SK-N-SH treated with all-trans-retinoic acid at 6 μM for 48 hours (cell line): ENCODE data around the gene ARPC1B.

ENCODE experiments used
- ATAC-seq: fragments of 200-7000 bp; cut with Tn5 transposase; 3 replicates; pipeline ENCODE4 v1.9.1; 2020; ENCODE audit warnings: mild to moderate bottlenecking, moderate library complexity
- BACH2 ChIP-seq: fragments of 250-450 bp; sonication (Bioruptor Pico); IDR thresholded peaks from 2 replicates; pipeline ENCODE4 v1.9.0; 2021; ENCODE audit warnings: mild to moderate bottlenecking, borderline replicate concordance
- ESRRG ChIP-seq: fragments of 250-450 bp; sonication (Bioruptor Pico); IDR thresholded peaks from 2 replicates; pipeline ENCODE4 v1.6.1; 2021; ENCODE audit warnings: mild to moderate bottlenecking
- GLIS3 ChIP-seq: fragments of 250-450 bp; sonication (Bioruptor Pico); IDR thresholded peaks from 2 replicates; pipeline ENCODE4 v1.5.0; 2020; ENCODE audit warnings: mild to moderate bottlenecking, moderate library complexity
- ISL1 ChIP-seq: fragments of 250-450 bp; sonication (Bioruptor Pico); IDR thresholded peaks from 2 replicates; pipeline ENCODE4 v2.1.2; 2022; ENCODE audit warnings: mild to moderate bottlenecking, moderate library complexity
- OSR1 ChIP-seq: fragments of 250-450 bp; sonication (Bioruptor Pico); IDR thresholded peaks from 2 replicates; pipeline ENCODE4 v1.8.0; 2022; ENCODE audit warnings: moderate library complexity, mild to moderate bottlenecking, inconsistent platforms
- PATZ1 ChIP-seq: fragments of 250-450 bp; sonication (Bioruptor Pico); IDR thresholded peaks from 2 replicates; pipeline ENCODE4 v1.8.0; 2020; ENCODE audit warnings: mild to moderate bottlenecking, moderate library complexity, borderline replicate concordance
- PPARA ChIP-seq: fragments of 250-450 bp; sonication (Bioruptor Pico); IDR thresholded peaks from 2 replicates; pipeline ENCODE4 v1.5.0; 2020; ENCODE audit warnings: mild to moderate bottlenecking, borderline replicate concordance
- SNAI2 ChIP-seq: fragments of 250-450 bp; sonication (Bioruptor Pico); IDR thresholded peaks from 2 replicates; pipeline ENCODE4 v1.5.0; 2020; ENCODE audit warnings: mild to moderate bottlenecking, moderate library complexity
- TCF4 ChIP-seq: fragments of 250-450 bp; sonication (Bioruptor Pico); IDR thresholded peaks from 2 replicates; pipeline ENCODE4 v1.8.0; 2021; ENCODE audit warnings: mild to moderate bottlenecking, moderate library complexity, borderline replicate concordance
- TOX ChIP-seq: fragments of 250-450 bp; sonication (Bioruptor Pico); IDR thresholded peaks from 2 replicates; pipeline ENCODE4 v1.8.0; 2021; ENCODE audit warnings: mild to moderate bottlenecking, moderate library complexity, borderline replicate concordance
- TSHZ2 ChIP-seq: fragments of 250-450 bp; sonication (Bioruptor Pico); IDR thresholded peaks from 2 replicates; pipeline ENCODE4 v1.5.0; 2020; ENCODE audit warnings: mild to moderate bottlenecking, moderate library complexity
- ZC3H10 ChIP-seq: fragments of 250-450 bp; sonication (Bioruptor Pico); IDR thresholded peaks from 2 replicates; pipeline ENCODE4 v1.5.1; 2021; ENCODE audit warnings: mild to moderate bottlenecking, moderate library complexity
- ZFP3 ChIP-seq: fragments of 250-450 bp; sonication (Bioruptor Pico); IDR thresholded peaks from 2 replicates; pipeline ENCODE4 v1.5.0; 2020; ENCODE audit warnings: mild to moderate bottlenecking, moderate library complexity
- ZFP30 ChIP-seq: fragments of 450-650 bp; formaldehyde crosslinking; IDR thresholded peaks from 2 replicates; pipeline ENCODE4 v1.5.0; 2022; ENCODE audit warnings: mild to moderate bottlenecking, moderate library complexity
- ZNF70 ChIP-seq: fragments of 450-650 bp; formaldehyde crosslinking; IDR thresholded peaks from 2 replicates; pipeline ENCODE4 v1.5.0; 2020; ENCODE audit warnings: mild to moderate bottlenecking, moderate library complexity
- ZNF8 ChIP-seq: fragments of 450-650 bp; formaldehyde crosslinking; IDR thresholded peaks from 2 replicates; pipeline ENCODE4 v1.5.0; 2020; ENCODE audit warnings: mild to moderate bottlenecking, moderate library complexity
- TF ChIP-seq, protein P1 (sequence below): fragments of 250-450 bp; sonication (Bioruptor Pico); IDR thresholded peaks from 2 replicates; pipeline ENCODE4 v1.8.0; 2021; ENCODE audit warnings: low read depth, mild to moderate bottlenecking, moderate library complexity, borderline replicate concordance
- TF ChIP-seq, protein P2 (sequence below): fragments of 250-450 bp; sonication (Bioruptor Pico); IDR thresholded peaks from 2 replicates; pipeline ENCODE4 v1.5.1; 2021; ENCODE audit warnings: mild to moderate bottlenecking, moderate library complexity

Gene ARPC1B

GRCh38 chr7:99366646-99367045, 7.9 kb upstream of the ARPC1B start (continued):
- TF ChIP-seq TCF4 (CRISPR knock-in tag) (no peak), ISL1 (no peak), PPARA (CRISPR knock-in tag) (no peak)
- TF ChIP-seq, protein P1, sequence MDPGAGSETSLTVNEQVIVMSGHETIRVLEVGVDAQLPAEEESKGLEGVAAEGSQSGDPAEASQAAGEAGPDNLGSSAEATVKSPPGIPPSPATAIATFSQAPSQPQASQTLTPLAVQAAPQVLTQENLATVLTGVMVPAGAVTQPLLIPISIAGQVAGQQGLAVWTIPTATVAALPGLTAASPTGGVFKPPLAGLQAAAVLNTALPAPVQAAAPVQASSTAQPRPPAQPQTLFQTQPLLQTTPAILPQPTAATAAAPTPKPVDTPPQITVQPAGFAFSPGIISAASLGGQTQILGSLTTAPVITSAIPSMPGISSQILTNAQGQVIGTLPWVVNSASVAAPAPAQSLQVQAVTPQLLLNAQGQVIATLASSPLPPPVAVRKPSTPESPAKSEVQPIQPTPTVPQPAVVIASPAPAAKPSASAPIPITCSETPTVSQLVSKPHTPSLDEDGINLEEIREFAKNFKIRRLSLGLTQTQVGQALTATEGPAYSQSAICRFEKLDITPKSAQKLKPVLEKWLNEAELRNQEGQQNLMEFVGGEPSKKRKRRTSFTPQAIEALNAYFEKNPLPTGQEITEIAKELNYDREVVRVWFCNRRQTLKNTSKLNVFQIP: no peak
- TF ChIP-seq, all 23 proteins: peak for 0

DNA sequence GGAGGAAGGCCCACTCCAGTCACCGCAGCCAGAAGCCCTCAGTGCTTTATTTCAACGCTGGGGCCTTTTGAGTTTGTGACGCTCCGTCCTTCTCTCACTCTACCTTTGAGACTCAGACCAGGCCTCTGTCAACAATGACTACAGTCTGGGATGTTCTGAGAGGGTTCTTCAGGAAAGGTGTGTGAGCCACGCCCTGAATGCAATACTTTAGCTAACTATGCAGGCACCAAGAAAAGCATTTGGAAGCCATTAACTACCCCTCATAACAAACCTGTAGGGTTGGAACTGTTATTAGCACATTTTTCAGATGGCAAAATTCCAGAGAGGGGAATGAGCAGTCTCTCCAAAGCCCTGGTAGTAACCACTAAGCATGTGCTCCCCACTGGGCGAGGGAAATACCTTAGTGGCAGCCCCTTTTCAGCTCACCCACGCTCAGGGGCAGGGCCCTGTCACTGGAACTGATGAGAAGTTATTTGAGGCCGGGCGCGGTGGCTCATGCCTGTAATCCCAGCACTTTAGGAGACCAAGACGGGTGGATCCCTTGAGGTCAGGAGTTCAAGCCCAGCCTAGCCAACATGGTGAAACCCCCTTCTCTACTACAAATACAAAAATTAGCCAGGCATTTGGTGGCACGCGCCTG, 5.7 kb upstream of the ARPC1B start:
- ATAC-seq: no peak
- TF ChIP-seq ZNF70 (CRISPR knock-in tag): peak; percentile 65
- no peak for TF ChIP-seq ZFP3
- no peak for TF ChIP-seq TSHZ2 (CRISPR knock-in tag)
- TF ChIP-seq ESRRG (CRISPR knock-in tag): no peak

DNA sequence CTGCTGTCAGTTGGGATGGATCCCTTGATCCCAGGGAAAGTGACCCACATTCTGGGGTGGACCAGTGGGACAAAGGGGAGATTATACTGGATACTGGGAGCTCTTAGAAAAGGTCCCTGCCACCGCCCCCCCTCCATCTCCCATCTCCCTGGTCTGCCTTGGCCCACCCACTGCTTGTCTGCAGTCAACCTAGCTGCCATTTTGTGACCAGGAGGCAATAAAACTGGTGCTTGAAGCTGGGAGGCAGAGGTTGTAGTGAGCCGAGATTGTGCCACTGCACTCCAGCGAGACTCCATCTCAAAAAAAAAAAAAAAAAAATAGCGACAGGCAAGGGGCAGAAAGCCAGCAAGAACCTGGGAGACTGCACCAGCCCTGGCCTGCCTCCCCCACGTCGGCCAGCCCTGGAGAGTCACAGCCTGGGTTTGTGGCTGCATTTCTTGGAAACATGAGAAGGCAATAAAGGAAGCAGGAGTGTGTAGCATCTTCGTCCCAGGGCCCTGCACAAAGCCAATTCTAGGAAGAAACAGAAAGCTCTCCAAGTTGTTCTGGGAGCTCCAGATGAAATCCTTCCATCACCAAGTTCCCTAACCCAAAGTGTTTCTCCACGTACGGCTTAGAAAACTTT, 4.7 kb upstream of the ARPC1B start:
- ATAC-seq: peak; percentile 15
- TF ChIP-seq ZNF8 (CRISPR knock-in tag) (no peak), ESRRG (CRISPR knock-in tag) (no peak), TOX (no peak), OSR1 (CRISPR knock-in tag) (no peak), ZFP3 (no peak), GLIS3 (no peak), SNAI2 (CRISPR knock-in tag) (no peak), ZC3H10 (no peak)
- TF ChIP-seq, protein P2, sequence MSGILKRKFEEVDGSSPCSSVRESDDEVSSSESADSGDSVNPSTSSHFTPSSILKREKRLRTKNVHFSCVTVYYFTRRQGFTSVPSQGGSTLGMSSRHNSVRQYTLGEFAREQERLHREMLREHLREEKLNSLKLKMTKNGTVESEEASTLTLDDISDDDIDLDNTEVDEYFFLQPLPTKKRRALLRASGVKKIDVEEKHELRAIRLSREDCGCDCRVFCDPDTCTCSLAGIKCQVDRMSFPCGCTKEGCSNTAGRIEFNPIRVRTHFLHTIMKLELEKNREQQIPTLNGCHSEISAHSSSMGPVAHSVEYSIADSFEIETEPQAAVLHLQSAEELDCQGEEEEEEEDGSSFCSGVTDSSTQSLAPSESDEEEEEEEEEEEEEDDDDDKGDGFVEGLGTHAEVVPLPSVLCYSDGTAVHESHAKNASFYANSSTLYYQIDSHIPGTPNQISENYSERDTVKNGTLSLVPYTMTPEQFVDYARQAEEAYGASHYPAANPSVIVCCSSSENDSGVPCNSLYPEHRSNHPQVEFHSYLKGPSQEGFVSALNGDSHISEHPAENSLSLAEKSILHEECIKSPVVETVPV (CRISPR knock-in tag): no peak

- ATAC-seq: no peak
These were observed 3.1 kb upstream of the ARPC1B start for GRCh38 chr7:99371376-99371920.

More at GRCh38 chr7:99371376-99371920, 3.1 kb upstream of the ARPC1B start:
- TF ChIP-seq BACH2 (CRISPR knock-in tag) (no peak), ZFP30 (CRISPR knock-in tag) (no peak), TCF4 (CRISPR knock-in tag) (no peak), ISL1 (no peak), PATZ1 (CRISPR knock-in tag) (no peak)
- TF ChIP-seq, protein P1: no peak
